GM19099 (cell line): Measurements from ENCODE around the gene OLFM4.

ENCODE experiments used
- POLR2A ChIP-seq: IDR thresholded peaks from 3 replicates; pipeline ENCODE4 v1.6.1; 2011; ENCODE audit warnings: low read depth; ENCODE audit not compliant: insufficient read length; ENCODE audit errors: extremely low read depth

Gene OLFM4

GRCh38 chr13:53075356-53076041 is 46.9 kb downstream of the OLFM4 start:
- no peak for TF ChIP-seq POLR2A

- TF ChIP-seq POLR2A: no peak
Observed at GRCh38 chr13:53079691-53080090, 51.1 kb downstream of the OLFM4 start.

DNA sequence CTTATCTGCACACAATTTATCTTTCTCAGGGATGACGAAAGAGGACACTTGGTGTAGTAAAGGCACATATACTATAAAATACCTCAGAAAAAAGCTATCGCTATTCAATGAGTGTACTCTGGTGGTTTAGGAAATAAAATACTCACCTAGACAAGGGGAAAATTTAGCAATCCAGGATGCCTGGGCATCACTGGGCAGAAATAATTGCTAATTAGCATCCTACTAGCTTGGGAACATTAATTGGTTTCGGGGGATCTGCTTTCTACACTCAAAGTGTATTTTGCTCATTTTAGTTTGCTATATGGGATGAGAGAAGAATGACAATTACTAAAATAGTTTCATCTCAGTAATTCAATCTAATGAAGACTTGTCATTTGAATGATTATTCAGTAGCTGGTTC is 60.3 kb downstream of the OLFM4 start:
- no peak for TF ChIP-seq POLR2A

GRCh38 chr13:53089951-53090350 is 61.3 kb downstream of the OLFM4 start:
- TF ChIP-seq POLR2A: no peak

DNA sequence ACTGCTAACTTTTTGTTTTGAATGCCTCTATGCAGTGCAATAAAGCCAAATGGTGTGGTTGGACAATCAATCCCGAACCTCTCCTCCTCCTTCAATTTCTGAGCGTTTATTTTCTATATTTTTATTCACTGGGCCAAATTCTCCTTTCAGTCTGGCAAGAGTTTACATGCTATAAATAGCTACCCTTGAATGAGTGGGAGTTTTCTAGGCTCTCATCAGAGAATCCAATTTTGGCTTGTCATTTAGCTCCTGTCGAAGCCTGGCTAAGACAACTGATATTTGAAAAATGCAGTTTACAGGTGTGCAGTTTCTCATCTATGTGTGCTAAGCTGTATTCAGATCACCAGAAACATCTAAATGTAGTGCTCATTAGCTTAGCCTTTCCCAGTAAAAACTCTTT is 61.8 kb downstream of the OLFM4 start:
- TF ChIP-seq POLR2A: no peak

DNA sequence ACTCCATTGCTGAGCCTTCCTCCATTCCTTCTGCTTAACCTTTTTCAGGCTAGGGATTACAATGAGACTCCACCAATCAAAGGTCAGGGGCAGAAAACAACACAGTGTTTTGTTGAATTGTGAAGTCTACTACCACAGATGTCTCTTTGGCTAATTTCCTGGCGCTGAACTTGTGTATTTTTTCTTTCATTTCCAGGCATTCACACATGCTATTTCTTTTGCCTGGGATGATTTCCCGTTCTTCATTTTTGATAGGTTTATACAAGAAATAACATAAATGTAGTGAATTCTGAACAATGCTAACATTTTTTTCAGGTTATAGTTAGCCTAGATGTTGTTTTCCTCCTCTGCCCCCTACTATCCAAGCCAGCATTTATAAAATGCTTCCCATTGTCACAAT is 64.3 kb downstream of the OLFM4 start:
- no peak for TF ChIP-seq POLR2A

DNA sequence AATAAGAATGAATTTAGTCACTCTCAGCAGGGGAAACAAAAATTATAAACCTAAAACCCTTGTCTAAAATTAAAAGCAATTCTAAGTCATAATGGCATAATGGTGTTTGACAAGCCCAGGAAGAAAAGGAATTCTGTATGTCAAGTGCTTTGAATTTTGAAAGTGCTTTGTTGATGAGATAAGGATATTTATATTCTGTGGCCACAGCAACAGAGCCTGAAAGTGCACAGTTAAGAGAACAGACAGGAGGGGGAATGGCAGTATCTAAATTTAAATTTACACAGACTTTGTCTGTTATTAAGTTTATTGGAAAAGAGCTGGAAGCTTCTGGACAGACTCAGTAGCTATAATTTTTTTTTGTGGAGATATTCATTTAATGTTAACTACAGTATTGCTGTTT is 69.8 kb downstream of the OLFM4 start:
- TF ChIP-seq POLR2A: no peak

GRCh38 chr13:53100394-53101063 is 71.9 kb downstream of the OLFM4 start:
- TF ChIP-seq POLR2A: no peak
